Adrenal gland (tissue), 12 donors: Measurements from ENCODE around the gene SHOC2. TPM values are rescaled to one million over a fixed set of nuclear protein-coding genes. Genes with fewer than 3 reads are reported as not detected.

Experiments used
- DNase-seq, 7 donors: peaks; one replicate each; pipeline ENCODE4 v3.0.0-alpha.2; 2019 to 2020
- H3K27ac ChIP-seq, 5 donors: fragments of 200-600 bp; sonication (generic) in 4 of 5; 1 replicate in 3 of 5; 2 replicates in 2 of 5; pipeline versions ENCODE4 v1.5.1 to v1.8.0; 2016 to 2020; ENCODE audit warnings: mild to moderate bottlenecking in 1 of 5
- H3K27me3 ChIP-seq: fragments of 200-600 bp; 2 replicates; pipeline ENCODE4 v1.8.0; 2021
- H3K36me3 ChIP-seq, 2 donors: fragments of 200-600 bp; replicated peaks in 1 of 2; 1 replicate in 1 of 2; 2 replicates in 1 of 2; pipeline versions ENCODE4 v1.5.1 to v1.8.0; 2018 to 2022
- H3K4me1 ChIP-seq, 2 donors: fragments of 200-600 bp; replicated peaks in 1 of 2; 1 replicate in 1 of 2; 2 replicates in 1 of 2; pipeline versions ENCODE4 v1.5.1 to v1.8.0; 2018 to 2021
- H3K4me3 ChIP-seq, 4 donors: fragments of 200-600 bp; sonication (generic) in 3 of 4; one replicate each; pipeline ENCODE4 v1.5.1; 2016 to 2018
- H3K9me3 ChIP-seq, 3 donors: fragments of 200-600 bp; sonication (generic) in 1 of 3; replicated peaks in 1 of 3; 1 replicate in 2 of 3; 2 replicates in 1 of 3; pipeline versions ENCODE4 v1.5.1 to v1.8.0; 2016 to 2021
- POLR2A ChIP-seq, 2 donors: fragments of 450-650 bp; IDR thresholded peaks; one replicate each; pipeline ENCODE4 v1.6.1; 2017; ENCODE audit warnings: antibody characterized with exemption in 2 of 2, mild to moderate bottlenecking in 2 of 2, moderate library complexity in 1 of 2
- WGBS, 4 donors: extraction: QIAGEN DNeasy Blood & Tissue Kit in 2 of 4; methylation state at CpG; one replicate each; pipeline versions ENCODE4 v1.1.5 to v1.1.7; 2013 to 2017; 5-methylcytosine and 5-hydroxymethylcytosine counted together
- intact Hi-C, 2 donors: fragments of 100-400 bp; cut with DNase I; formaldehyde crosslinking; loops; one replicate each; pipeline versions ENCODE4 v1.14.1 to v1.15.0; 2022 to 2023
- polyA plus RNA-seq, 3 donors: library from polyadenylated mRNA; stranded (reverse); fragments of 200-250 nt in 2 of 3; fragments of 350-450 nt in 1 of 3; fragmentation: Illumina TruSeq in 1 of 3; extraction: RNeasy Lipid Tissue Mini Kit (QIAGEN cat#74804) in 1 of 3; gene quantifications; one replicate each; pipeline ENCODE4 v1.2.3, GENCODE V29; 2013 to 2014
- total RNA-seq, 9 donors: library from RNA; depleted of rRNA in 4 of 9; stranded (reverse); fragments of >200 nt in 4 of 9; fragments of 120-200 nt in 1 of 9; fragmentation: NEBNext Ultra II Directional in 1 of 9; extraction: Animal tissue kit (Norgen Biotek cat#: 25700) in 1 of 9; gene quantifications; one replicate each; pipeline versions ENCODE4 v1.1.0 to v1.2.4, GENCODE V29; 2013 to 2023
- TF ChIP-seq, protein P1 (sequence below), 6 experiments: fragments of 450-650 bp in 4 of 6; fragments of 200-600 bp in 2 of 6; sonication (generic) in 1 of 6; IDR thresholded peaks; 1 replicate in 5 of 6; 2 replicates in 1 of 6; pipeline versions ENCODE4 v1.5.1 to v1.8.0; 2016 to 2021; ENCODE audit warnings: antibody characterized with exemption in 6 of 6, mild to moderate bottlenecking in 2 of 6, moderate library complexity in 1 of 6
- donor health status: healthy with polysubstance abuse.
- donor health status: Bipolar disorder and iron deficiency.
- donor health status: DM: yes; HTN: yes; CAD: no.
- donor health status: DM: no; HTN: no; CAD: no.
- donor health status: DM: no; HTN: no; CAD: no.
- donor health status: DM: yes; HTN: yes; CAD: no.

SHOC2 gene
- total and polyA plus RNA-seq, 12 donors, result 16.4 to 78.2 (median 37.1) TPM

DNA sequence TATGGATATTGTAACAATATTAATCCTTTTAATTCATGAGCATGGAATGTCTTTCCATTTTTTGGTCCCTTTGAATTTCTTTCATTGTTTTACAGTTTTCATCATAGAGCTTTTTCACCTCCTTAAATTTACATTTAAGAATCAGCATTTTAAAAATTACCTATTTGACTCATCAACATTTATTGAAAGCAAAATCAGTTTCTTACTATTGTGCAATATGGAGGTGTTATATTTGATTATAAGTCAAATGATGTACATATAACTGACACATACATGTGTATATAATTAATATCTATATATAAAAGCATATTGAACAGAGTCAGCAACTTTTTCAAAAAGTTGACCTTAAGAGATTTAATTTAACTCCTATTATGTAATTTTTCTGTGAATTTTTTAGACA is 52.2 kb downstream of the SHOC2 start:
- no peak for DNase-seq
- Histone ChIP-seq H3K27ac (no peak overlapping the region), H3K9me3 (no peaks in the 10 kb centered on the region), H3K27me3 (no peaks in the 10 kb centered on the region), H3K4me3 (no peak overlapping the region), H3K36me3 (no peaks in the 10 kb centered on the region), H3K4me1 (no peaks in the 10 kb centered on the region)
- intact Hi-C loops, result no loop called here
- TF ChIP-seq, protein P1, sequence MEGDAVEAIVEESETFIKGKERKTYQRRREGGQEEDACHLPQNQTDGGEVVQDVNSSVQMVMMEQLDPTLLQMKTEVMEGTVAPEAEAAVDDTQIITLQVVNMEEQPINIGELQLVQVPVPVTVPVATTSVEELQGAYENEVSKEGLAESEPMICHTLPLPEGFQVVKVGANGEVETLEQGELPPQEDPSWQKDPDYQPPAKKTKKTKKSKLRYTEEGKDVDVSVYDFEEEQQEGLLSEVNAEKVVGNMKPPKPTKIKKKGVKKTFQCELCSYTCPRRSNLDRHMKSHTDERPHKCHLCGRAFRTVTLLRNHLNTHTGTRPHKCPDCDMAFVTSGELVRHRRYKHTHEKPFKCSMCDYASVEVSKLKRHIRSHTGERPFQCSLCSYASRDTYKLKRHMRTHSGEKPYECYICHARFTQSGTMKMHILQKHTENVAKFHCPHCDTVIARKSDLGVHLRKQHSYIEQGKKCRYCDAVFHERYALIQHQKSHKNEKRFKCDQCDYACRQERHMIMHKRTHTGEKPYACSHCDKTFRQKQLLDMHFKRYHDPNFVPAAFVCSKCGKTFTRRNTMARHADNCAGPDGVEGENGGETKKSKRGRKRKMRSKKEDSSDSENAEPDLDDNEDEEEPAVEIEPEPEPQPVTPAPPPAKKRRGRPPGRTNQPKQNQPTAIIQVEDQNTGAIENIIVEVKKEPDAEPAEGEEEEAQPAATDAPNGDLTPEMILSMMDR (IDR thresholded peaks at IDR 0.05), result no peak
- TF ChIP-seq POLR2A (IDR thresholded peaks at IDR 0.05), result no peak

DNA sequence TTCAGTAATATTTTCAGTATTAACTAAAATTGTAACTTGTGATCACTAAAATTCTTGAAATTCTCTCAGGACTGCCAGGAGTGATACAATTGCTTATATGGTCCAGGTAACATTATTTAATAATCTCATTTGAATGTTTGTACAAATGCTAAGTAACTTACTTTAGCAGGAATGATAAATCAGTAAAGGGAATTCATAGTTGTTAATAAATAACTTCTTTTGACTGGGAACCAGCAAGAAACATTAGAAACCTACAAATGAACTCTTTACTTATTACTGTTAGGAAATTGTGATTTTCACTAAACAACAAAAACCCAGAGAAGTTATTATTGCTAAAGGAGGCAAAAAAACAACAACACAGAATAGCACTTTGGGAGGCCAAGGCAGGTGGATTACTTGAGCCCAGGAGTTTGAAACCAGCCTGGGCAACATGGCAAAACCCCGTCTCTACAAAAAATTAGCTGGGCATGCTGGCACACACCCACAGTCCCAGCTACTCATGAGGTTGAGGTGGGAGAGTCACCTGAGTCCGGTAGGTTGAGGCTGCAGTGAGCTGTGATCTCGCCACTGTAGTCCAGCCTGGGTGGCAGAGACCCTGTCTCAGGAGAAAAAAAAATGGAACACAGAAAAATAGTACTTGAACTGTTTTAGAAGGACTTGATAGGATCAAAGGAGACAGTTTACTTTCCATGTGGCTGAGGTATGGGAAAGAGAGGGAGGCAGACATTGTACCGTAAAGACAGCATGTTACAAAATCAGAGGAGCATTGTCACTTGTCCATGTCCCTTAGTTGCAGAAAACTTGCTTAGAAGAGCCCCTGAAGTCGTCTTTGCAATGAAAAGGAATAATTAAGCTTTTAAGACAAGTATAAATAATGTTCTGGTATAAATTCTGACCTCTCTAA is 53.1 kb downstream of the SHOC2 start:
- intact Hi-C loops, result no loop called here
- 86 to 96% (median 93%) methylated on average over 5 of the region's 5 CpGs for WGBS, 4 donors

DNA sequence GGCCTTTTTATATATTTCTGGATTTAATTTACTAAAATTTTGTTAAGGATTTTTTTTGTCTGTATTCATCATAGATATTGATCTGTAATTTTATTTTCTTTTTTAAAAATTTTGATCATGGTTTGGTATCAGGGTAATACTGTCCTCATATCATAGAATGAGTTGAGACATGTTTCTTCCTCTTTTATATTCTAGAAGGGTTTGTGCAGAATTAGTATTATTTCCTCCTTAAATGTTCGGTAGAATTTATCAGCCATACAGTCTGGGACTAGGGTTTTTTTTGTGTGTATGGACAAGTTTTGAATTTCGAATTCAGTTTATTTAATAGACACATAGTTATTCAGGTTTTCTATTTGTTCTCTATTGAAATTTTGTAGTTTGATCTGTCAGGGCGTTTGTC is 54.0 kb downstream of the SHOC2 start:
- Histone ChIP-seq H3K9me3 (no peaks in the 10 kb centered on the region), H3K36me3 (no peaks in the 10 kb centered on the region), H3K27ac (no peak overlapping the region), H3K4me3 (no peak overlapping the region), H3K4me1 (peaks cover 9 to 10% of the 10 kb centered on the region in 2 donors), H3K27me3 (no peaks in the 10 kb centered on the region)
- TF ChIP-seq, protein P1 (IDR thresholded peaks at IDR 0.05), result no peak
- intact Hi-C loops, result no loop called here
- no peak for DNase-seq
- 85 to 94% (median 89%) methylated on average over 3 of the region's 3 CpGs for WGBS, 4 donors

More for the DNA sequence above, 53.1 kb downstream of the SHOC2 start:
- no peak for DNase-seq
- Histone ChIP-seq H3K4me1 (peaks cover 0 to under 1% of the 10 kb centered on the region in 2 donors), H3K36me3 (no peaks in the 10 kb centered on the region), H3K4me3 (no peak overlapping the region), H3K9me3 (no peaks in the 10 kb centered on the region), H3K27ac (no peak overlapping the region), H3K27me3 (no peaks in the 10 kb centered on the region)
- TF ChIP-seq, protein P1 (IDR thresholded peaks at IDR 0.05), result no peak
- no peak for TF ChIP-seq POLR2A (IDR thresholded peaks at IDR 0.05)

- TF ChIP-seq, protein P1 (IDR thresholded peaks at IDR 0.05), result no peak
- no peak for TF ChIP-seq POLR2A (IDR thresholded peaks at IDR 0.05)
- intact Hi-C loops, result no loop called here
- H3K4me1 ChIP-seq, result peaks cover 13% of the 10 kb centered on the region in 2 donors
Observed at GRCh38 chr10:110976577-110976976, 57.2 kb downstream of the SHOC2 start.

More at GRCh38 chr10:110976577-110976976, 57.2 kb downstream of the SHOC2 start:
- Histone ChIP-seq H3K36me3 (no peaks in the 10 kb centered on the region), H3K27me3 (no peaks in the 10 kb centered on the region), H3K27ac (no peak overlapping the region), H3K9me3 (no peaks in the 10 kb centered on the region), H3K4me3 (no peak overlapping the region)
- DNase-seq, result no peak
- 94 to 100% (median 97%) methylated on average over 1 of the region's 1 CpG for WGBS, 4 donors
